ENCODE results near the gene CPM.

The CPM gene

DNA sequence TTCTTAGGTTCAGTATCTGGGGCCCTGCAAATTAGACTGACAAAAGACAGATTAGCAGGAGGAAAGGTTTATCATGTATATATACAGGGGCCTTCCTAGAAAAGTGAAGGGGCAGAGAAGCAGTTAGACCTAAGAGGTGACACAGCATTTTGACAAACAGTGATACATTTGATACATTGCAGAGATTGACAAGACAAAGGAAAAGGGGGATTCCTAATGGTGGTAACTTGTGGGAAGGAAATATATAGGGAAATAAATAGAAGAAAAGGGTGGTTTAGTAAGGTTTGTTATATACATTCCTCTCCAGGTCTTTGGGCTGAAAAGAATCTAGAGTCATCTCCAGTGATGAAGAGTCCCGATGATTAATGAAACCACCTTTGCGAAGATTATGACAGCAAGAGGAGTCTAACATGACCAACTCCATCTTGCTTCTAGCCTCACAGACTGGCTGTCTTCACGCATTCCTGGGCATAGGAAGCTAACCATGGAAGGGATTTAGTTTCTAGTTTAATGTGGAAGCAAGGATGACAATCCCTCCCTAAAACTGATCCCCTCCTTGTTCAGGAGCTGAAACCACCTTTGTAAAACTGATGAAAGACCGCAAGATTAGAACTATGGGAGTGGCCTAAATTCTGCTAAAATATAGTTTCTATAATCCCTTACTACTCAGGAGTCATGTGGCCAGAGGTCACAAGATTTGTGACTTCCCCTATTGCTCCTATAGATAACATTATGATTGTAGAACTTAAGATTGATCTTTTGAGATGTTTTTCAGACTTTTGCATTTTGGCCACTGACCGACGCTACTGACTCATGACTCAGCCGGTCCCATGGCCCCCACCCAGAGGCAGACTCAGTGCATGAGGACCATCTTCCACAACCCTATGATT is 31.1 kb upstream of the CPM start:
- Mint-ChIP-seq H3K27me3 (ENCODE audit: low read depth) (no peaks in the 10 kb centered on the region), H3K27ac (no peak overlapping the region), H3K36me3 (ENCODE audit: low read depth) (peaks cover 8% of the 10 kb centered on the region), H3K9me3 (peaks cover 8% of the 10 kb centered on the region), H3K4me3 (no peak overlapping the region), H3K4me1 (ENCODE audit: low read depth) (peaks cover 13% of the 10 kb centered on the region)
- no peak for DNase-seq (ENCODE audit: low spot score)

DNA sequence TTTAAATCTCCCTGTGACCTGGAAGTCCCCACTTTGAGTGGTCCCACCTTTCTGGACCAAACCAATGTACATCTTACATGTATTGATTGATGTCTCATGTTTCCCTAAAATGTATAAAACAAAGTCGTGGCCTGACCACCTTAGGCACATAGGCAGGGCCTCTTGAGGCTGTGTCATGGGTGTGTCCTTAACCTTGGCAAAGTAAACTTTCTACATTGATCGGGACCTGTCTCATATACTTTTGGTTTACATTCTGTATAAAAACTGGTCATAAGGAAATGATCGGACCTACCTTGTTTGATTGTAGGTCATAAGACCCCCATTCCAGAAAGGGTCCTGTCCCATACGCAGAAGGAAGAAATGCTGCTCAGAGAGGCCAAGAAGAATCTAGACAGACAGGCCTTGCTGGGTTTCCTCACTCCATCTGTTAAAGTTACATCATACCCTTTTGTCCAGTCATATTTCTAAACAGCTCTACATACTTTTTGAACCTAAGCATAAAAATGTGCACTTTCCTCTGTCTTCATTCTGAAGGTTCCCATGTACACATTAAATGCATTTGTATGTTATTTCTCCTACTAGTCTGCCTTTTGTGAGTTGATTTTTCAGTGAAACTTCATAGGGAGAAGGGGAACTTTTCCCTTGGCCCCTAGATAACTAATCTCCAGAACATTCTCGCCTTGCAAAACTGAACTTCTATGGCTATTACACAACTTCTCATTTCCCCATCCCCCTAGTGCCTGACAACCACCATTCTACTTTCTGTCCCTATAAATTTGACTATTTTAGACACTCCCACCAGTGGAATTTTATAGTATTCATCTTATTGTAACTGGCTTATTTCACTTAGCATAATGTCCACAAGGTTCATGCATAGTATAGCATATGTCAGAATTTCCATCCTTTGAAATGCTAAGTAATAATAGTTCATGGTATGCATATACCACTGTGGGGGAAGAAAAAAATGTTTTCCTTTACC is 30.2 kb upstream of the CPM start:
- Mint-ChIP-seq H3K4me3 (no peak overlapping the region), H3K9me3 (peaks cover 17% of the 10 kb centered on the region), H3K27ac (no peak overlapping the region), H3K36me3 (ENCODE audit: low read depth) (peaks cover 12% of the 10 kb centered on the region), H3K4me1 (ENCODE audit: low read depth) (peaks cover 23% of the 10 kb centered on the region), H3K27me3 (ENCODE audit: low read depth) (no peaks in the 10 kb centered on the region)
- no peak for DNase-seq (ENCODE audit: low spot score)

GRCh38 chr12:68959891-68960464 is 27.0 kb upstream of the CPM start:
- H3K9me3 Mint-ChIP-seq, result peaks cover 22% of the 10 kb centered on the region
- H3K4me1 Mint-ChIP-seq (ENCODE audit: low read depth), result peaks cover 29% of the 10 kb centered on the region
- H3K27ac Mint-ChIP-seq, result no peak overlapping the region
- no peak overlapping the region for H3K4me3 Mint-ChIP-seq
- no peak for DNase-seq (ENCODE audit: low spot score)
- no peaks in the 10 kb centered on the region for H3K27me3 Mint-ChIP-seq (ENCODE audit: low read depth)
- peaks cover 12% of the 10 kb centered on the region for H3K36me3 Mint-ChIP-seq (ENCODE audit: low read depth)

GRCh38 chr12:68959143-68959858 is 26.3 kb upstream of the CPM start:
- H3K4me1 Mint-ChIP-seq (ENCODE audit: low read depth), result peaks cover 29% of the 10 kb centered on the region
- peaks cover 12% of the 10 kb centered on the region for H3K36me3 Mint-ChIP-seq (ENCODE audit: low read depth)
- no peak overlapping the region for H3K4me3 Mint-ChIP-seq
- no peak for DNase-seq (ENCODE audit: low spot score)
- no peaks in the 10 kb centered on the region for H3K27me3 Mint-ChIP-seq (ENCODE audit: low read depth)
- H3K27ac Mint-ChIP-seq, result peak overlapping the region; percentile 81
- peaks cover 22% of the 10 kb centered on the region for H3K9me3 Mint-ChIP-seq

DNA sequence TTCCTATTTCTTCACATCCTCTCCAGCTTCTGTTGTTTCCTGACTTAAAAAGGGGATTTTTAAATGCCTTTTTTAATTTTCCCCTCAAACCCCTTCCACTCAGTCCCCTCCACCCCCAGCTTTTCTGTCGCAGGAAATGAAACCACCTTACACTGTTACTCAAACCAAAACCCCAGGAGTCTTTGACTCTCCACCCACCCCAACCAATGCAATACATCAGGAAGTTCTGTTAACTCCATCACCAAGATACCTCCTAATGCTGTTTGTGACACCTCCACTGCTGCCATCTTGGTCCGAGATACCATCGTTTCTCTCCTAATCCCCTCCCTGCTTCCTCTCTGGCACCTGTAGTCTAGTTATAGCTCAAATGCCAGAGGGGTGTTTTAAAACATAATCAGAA is 25.4 kb upstream of the CPM start:
- Mint-ChIP-seq H3K9me3 (peaks cover 22% of the 10 kb centered on the region), H3K4me3 (peak overlapping the region; percentile 13), H3K4me1 (ENCODE audit: low read depth) (peaks cover 25% of the 10 kb centered on the region), H3K36me3 (ENCODE audit: low read depth) (peaks cover 12% of the 10 kb centered on the region), H3K27ac (peak overlapping the region; percentile 81), H3K27me3 (ENCODE audit: low read depth) (no peaks in the 10 kb centered on the region)
- DNase-seq (ENCODE audit: low spot score), result peak; percentile 67

GRCh38 chr12:68957273-68957672 is 24.3 kb upstream of the CPM start:
- Mint-ChIP-seq H3K4me1 (ENCODE audit: low read depth) (peaks cover 23% of the 10 kb centered on the region), H3K4me3 (no peak overlapping the region), H3K36me3 (ENCODE audit: low read depth) (peaks cover 12% of the 10 kb centered on the region), H3K27ac (no peak overlapping the region), H3K9me3 (peaks cover 22% of the 10 kb centered on the region), H3K27me3 (ENCODE audit: low read depth) (no peaks in the 10 kb centered on the region)
- DNase-seq (ENCODE audit: low spot score), result no peak

DNA sequence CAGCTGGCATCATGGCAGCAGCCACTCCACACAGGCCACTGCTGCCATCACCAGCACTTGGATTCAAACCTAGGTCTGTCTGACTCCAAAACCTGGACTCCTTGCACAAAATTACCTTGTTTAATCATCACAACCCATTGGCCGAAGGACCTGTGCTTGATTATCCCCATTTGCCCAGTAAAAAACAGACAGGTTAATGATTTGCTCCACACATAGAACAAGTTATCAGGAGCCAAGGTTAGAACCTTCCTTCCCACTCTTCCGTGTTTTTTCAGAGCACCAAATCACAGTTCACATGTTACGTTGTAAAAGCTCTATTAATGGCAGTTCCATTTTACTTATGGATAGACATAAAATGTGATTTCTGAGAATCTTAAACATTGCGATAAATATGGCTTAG is 23.5 kb upstream of the CPM start:
- peaks cover 12% of the 10 kb centered on the region for H3K36me3 Mint-ChIP-seq (ENCODE audit: low read depth)
- no peak overlapping the region for H3K4me3 Mint-ChIP-seq
- no peak for DNase-seq (ENCODE audit: low spot score)
- no peak overlapping the region for H3K27ac Mint-ChIP-seq
- H3K27me3 Mint-ChIP-seq (ENCODE audit: low read depth), result no peaks in the 10 kb centered on the region
- H3K9me3 Mint-ChIP-seq, result peaks cover 22% of the 10 kb centered on the region
- H3K4me1 Mint-ChIP-seq (ENCODE audit: low read depth), result peaks cover 23% of the 10 kb centered on the region

DNA sequence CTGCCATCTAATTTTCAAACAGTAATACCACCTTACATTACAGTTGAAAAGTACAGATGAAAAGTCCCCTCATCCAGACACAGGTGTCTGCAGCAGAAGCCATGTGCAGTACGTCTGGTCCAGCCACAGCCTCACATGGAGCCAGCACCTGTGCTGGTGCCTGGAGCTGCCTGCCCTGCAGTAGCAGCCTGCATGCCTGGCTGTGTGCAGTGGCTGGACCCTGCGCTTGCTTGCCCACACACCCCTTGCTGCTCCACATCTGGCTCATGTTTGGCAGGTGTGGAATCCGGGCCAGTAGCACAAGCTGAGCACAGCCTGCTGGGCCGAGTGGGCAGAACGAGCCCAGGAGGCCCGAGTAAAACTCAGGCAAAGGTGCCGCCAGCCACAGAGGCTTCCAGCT is 21.8 kb upstream of the CPM start:
- Mint-ChIP-seq H3K27me3 (ENCODE audit: low read depth) (no peaks in the 10 kb centered on the region), H3K4me1 (ENCODE audit: low read depth) (peaks cover 20% of the 10 kb centered on the region), H3K27ac (no peak overlapping the region), H3K4me3 (no peak overlapping the region), H3K9me3 (peaks cover 18% of the 10 kb centered on the region), H3K36me3 (ENCODE audit: low read depth) (peaks cover 7% of the 10 kb centered on the region)
- no peak for DNase-seq (ENCODE audit: low spot score)

GRCh38 chr12:68953536-68953935 is 20.6 kb upstream of the CPM start:
- peaks cover 4% of the 10 kb centered on the region for H3K36me3 Mint-ChIP-seq (ENCODE audit: low read depth)
- H3K4me3 Mint-ChIP-seq, result no peak overlapping the region
- no peak for DNase-seq (ENCODE audit: low spot score)
- no peaks in the 10 kb centered on the region for H3K27me3 Mint-ChIP-seq (ENCODE audit: low read depth)
- no peak overlapping the region for H3K27ac Mint-ChIP-seq
- H3K4me1 Mint-ChIP-seq (ENCODE audit: low read depth), result peaks cover 10% of the 10 kb centered on the region
- H3K9me3 Mint-ChIP-seq, result peaks cover 12% of the 10 kb centered on the region

DNA sequence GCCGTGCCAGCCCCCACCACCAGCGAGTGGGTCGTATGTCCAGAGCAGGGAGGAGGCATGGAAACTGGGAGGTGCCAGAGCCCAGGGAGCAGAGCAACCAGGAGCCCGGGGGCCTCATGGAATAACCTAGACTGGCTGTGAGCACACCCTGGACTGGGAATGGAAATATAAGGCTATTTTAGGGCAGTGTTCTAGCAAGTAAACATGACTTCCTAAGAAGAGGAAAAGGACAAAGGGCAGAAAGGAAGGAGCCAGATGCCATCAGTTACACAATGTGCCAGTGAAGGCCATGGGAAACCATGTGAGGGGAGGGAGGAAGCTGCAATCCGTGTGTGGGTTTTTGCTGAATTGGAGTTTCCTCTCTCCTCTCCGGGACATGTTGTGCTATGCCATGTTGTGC is 18.7 kb upstream of the CPM start:
- H3K27me3 Mint-ChIP-seq (ENCODE audit: low read depth), result no peaks in the 10 kb centered on the region
- no peak overlapping the region for H3K27ac Mint-ChIP-seq
- no peaks in the 10 kb centered on the region for H3K36me3 Mint-ChIP-seq (ENCODE audit: low read depth)
- no peaks in the 10 kb centered on the region for H3K4me1 Mint-ChIP-seq (ENCODE audit: low read depth)
- H3K4me3 Mint-ChIP-seq, result no peak overlapping the region
- H3K9me3 Mint-ChIP-seq, result peaks cover 3% of the 10 kb centered on the region
- no peak for DNase-seq (ENCODE audit: low spot score)

DNA sequence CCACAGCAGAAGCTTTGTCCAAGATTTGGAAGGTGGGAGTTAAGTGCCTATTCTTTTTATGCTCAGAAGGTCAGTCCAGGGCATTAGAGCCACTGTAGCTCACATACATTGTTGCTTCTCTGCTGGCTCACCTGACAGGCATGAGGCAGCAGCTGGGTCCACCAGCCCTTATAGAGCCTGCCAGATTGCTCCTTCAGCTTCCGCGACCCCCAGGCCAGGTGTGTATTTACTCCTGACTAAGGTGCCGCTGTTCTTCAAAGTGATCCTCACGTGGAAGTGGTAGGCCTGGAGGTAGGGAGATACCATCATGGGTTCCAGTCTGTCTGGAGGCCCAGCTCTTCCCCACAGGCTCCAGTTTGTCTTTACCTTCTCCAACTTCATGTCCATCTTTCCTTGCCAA is 17.5 kb upstream of the CPM start:
- Mint-ChIP-seq H3K4me3 (no peak overlapping the region), H3K36me3 (ENCODE audit: low read depth) (no peaks in the 10 kb centered on the region), H3K4me1 (ENCODE audit: low read depth) (no peaks in the 10 kb centered on the region), H3K27ac (no peak overlapping the region), H3K9me3 (no peaks in the 10 kb centered on the region), H3K27me3 (ENCODE audit: low read depth) (no peaks in the 10 kb centered on the region)
- DNase-seq (ENCODE audit: low spot score), result no peak

DNA sequence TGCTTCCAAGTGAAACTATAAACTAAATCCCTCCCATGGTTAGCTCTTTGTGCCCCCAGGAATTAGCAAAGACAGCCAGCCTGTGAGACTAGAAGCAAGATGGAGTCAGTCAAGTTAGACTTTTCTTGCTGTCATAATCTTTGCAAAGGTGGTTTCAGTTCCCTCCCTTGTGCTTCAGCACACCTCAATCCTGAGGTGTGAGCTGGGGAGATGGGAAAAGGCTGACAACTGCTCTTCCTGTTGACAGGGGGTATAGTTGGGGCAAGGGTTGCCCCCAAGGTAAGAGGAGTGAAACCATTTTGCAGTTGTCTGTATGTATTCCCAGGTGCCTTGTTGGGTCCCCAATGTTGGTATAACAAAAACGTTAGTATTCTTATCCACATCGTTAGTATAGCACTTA is 12.3 kb upstream of the CPM start:
- Mint-ChIP-seq H3K36me3 (ENCODE audit: low read depth) (no peaks in the 10 kb centered on the region), H3K27ac (no peak overlapping the region)

GRCh38 chr12:68944296-68945076 is 11.5 kb upstream of the CPM start:
- DNase-seq (ENCODE audit: low spot score), result no peak
- Mint-ChIP-seq H3K36me3 (ENCODE audit: low read depth) (no peaks in the 10 kb centered on the region), H3K4me3 (no peak overlapping the region), H3K4me1 (ENCODE audit: low read depth) (peaks cover 12% of the 10 kb centered on the region), H3K27ac (no peak overlapping the region), H3K9me3 (no peaks in the 10 kb centered on the region), H3K27me3 (ENCODE audit: low read depth) (no peaks in the 10 kb centered on the region)

More for the DNA sequence above, 12.3 kb upstream of the CPM start:
- no peaks in the 10 kb centered on the region for H3K9me3 Mint-ChIP-seq
- no peak for DNase-seq (ENCODE audit: low spot score)
- H3K4me3 Mint-ChIP-seq, result no peak overlapping the region
- peaks cover 12% of the 10 kb centered on the region for H3K4me1 Mint-ChIP-seq (ENCODE audit: low read depth)
- H3K27me3 Mint-ChIP-seq (ENCODE audit: low read depth), result no peaks in the 10 kb centered on the region
